ENCODE results near the gene HIP1.
A peak's percentile ranks its signal among the peaks of the same experiment; 100 is the strongest.
"Not testable (repeated sequence)": the region's sequence is repeated elsewhere in the genome, so short reads cannot be mapped to it uniquely, and the experiment has no call there.

Gene HIP1

GRCh38 chr7:75536491-75536890 is 202.2 kb downstream of the HIP1 start:
- no peak for DNase-seq (ENCODE audit: low spot score)

GRCh38 chr7:75534727-75535307 is 203.9 kb downstream of the HIP1 start:
- H3K4me3 Mint-ChIP-seq = no peak overlapping the region

More at GRCh38 chr7:75536491-75536890, 202.2 kb downstream of the HIP1 start:
- H3K9me3 Mint-ChIP-seq = no peaks in the 10 kb centered on the region
- no peak overlapping the region for H3K4me3 Mint-ChIP-seq
- no peak overlapping the region for H3K27ac Mint-ChIP-seq
- no peaks in the 10 kb centered on the region for H3K27me3 Mint-ChIP-seq (ENCODE audit: low read depth)
- peaks cover 3% of the 10 kb centered on the region for H3K36me3 Mint-ChIP-seq (ENCODE audit: low read depth)
- H3K4me1 Mint-ChIP-seq (ENCODE audit: low read depth) = peaks cover 8% of the 10 kb centered on the region

GRCh38 chr7:75533926-75534325 is 204.8 kb downstream of the HIP1 start:
- H3K36me3 Mint-ChIP-seq (ENCODE audit: low read depth) = peaks cover 3% of the 10 kb centered on the region
- no peaks in the 10 kb centered on the region for H3K9me3 Mint-ChIP-seq
- no peak overlapping the region for H3K27ac Mint-ChIP-seq
- peaks cover 8% of the 10 kb centered on the region for H3K4me1 Mint-ChIP-seq (ENCODE audit: low read depth)
- DNase-seq (ENCODE audit: low spot score) = no peak
- no peak overlapping the region for H3K4me3 Mint-ChIP-seq
- no peaks in the 10 kb centered on the region for H3K27me3 Mint-ChIP-seq (ENCODE audit: low read depth)

More at GRCh38 chr7:75534727-75535307, 203.9 kb downstream of the HIP1 start:
- H3K27me3 Mint-ChIP-seq (ENCODE audit: low read depth) = no peaks in the 10 kb centered on the region
- H3K4me1 Mint-ChIP-seq (ENCODE audit: low read depth) = peaks cover 8% of the 10 kb centered on the region
- peak overlapping the region; percentile 32 for H3K27ac Mint-ChIP-seq
- H3K9me3 Mint-ChIP-seq = no peaks in the 10 kb centered on the region
- peaks cover 3% of the 10 kb centered on the region for H3K36me3 Mint-ChIP-seq (ENCODE audit: low read depth)
- no peak for DNase-seq (ENCODE audit: low spot score)

GRCh38 chr7:75532639-75533038 is 206.1 kb downstream of the HIP1 start:
- Mint-ChIP-seq H3K4me3 (no peak overlapping the region), H3K27ac (no peak overlapping the region), H3K27me3 (ENCODE audit: low read depth) (no peaks in the 10 kb centered on the region)

GRCh38 chr7:75531359-75531821 is 207.4 kb downstream of the HIP1 start:
- no peak overlapping the region for H3K4me3 Mint-ChIP-seq
- peaks cover 15% of the 10 kb centered on the region for H3K4me1 Mint-ChIP-seq (ENCODE audit: low read depth)
- peaks cover 4% of the 10 kb centered on the region for H3K36me3 Mint-ChIP-seq (ENCODE audit: low read depth)
- H3K27me3 Mint-ChIP-seq (ENCODE audit: low read depth) = no peaks in the 10 kb centered on the region
- H3K27ac Mint-ChIP-seq = no peak overlapping the region
- H3K9me3 Mint-ChIP-seq = no peaks in the 10 kb centered on the region
- DNase-seq (ENCODE audit: low spot score) = no peak

More at GRCh38 chr7:75532639-75533038, 206.1 kb downstream of the HIP1 start:
- peaks cover 12% of the 10 kb centered on the region for H3K4me1 Mint-ChIP-seq (ENCODE audit: low read depth)
- H3K36me3 Mint-ChIP-seq (ENCODE audit: low read depth) = peaks cover 3% of the 10 kb centered on the region
- H3K9me3 Mint-ChIP-seq = no peaks in the 10 kb centered on the region
- DNase-seq (ENCODE audit: low spot score) = no peak

- H3K9me3 Mint-ChIP-seq; H3K27me3 Mint-ChIP-seq (ENCODE audit: low read depth): not testable (repeated sequence)
- peak; percentile 14 for DNase-seq (ENCODE audit: low spot score)
- H3K4me3 Mint-ChIP-seq = peak overlapping the region; percentile 91
- H3K4me1 Mint-ChIP-seq (ENCODE audit: low read depth) = peaks cover 16% of the 10 kb centered on the region
- peaks cover 34% of the 10 kb centered on the region for H3K36me3 Mint-ChIP-seq (ENCODE audit: low read depth)
- peak overlapping the region; percentile 82 for H3K27ac Mint-ChIP-seq
These were observed 211.5 kb downstream of the HIP1 start for GRCh38 chr7:75527224-75527722.

GRCh38 chr7:75521727-75522126 is 217.0 kb downstream of the HIP1 start:
- not testable (repeated sequence) for H3K27ac Mint-ChIP-seq; H3K27me3 Mint-ChIP-seq (ENCODE audit: low read depth); DNase-seq (ENCODE audit: low spot score); H3K4me3 Mint-ChIP-seq
- Mint-ChIP-seq H3K36me3 (ENCODE audit: low read depth) (peaks cover 65% of the 10 kb centered on the region), H3K4me1 (ENCODE audit: low read depth) (peaks cover 13% of the 10 kb centered on the region), H3K9me3 (peaks cover 28% of the 10 kb centered on the region)

- H3K27me3 Mint-ChIP-seq (ENCODE audit: low read depth); H3K4me1 Mint-ChIP-seq (ENCODE audit: low read depth); H3K27ac Mint-ChIP-seq; H3K4me3 Mint-ChIP-seq; DNase-seq (ENCODE audit: low spot score): not testable (repeated sequence)
- Mint-ChIP-seq H3K36me3 (ENCODE audit: low read depth) (peaks cover 53% of the 10 kb centered on the region), H3K9me3 (peaks cover 28% of the 10 kb centered on the region)
These were observed 219.9 kb downstream of the HIP1 start for GRCh38 chr7:75518842-75519241.

GRCh38 chr7:75509033-75509432 is 229.7 kb downstream of the HIP1 start:
- not testable (repeated sequence) for H3K36me3 Mint-ChIP-seq (ENCODE audit: low read depth); H3K4me3 Mint-ChIP-seq; H3K9me3 Mint-ChIP-seq; H3K27ac Mint-ChIP-seq; DNase-seq (ENCODE audit: low spot score); H3K4me1 Mint-ChIP-seq (ENCODE audit: low read depth); H3K27me3 Mint-ChIP-seq (ENCODE audit: low read depth)

GRCh38 chr7:75492020-75492419 is 246.7 kb downstream of the HIP1 start, which contains the start of gene SPDYE5:
Gene SPDYE5, plus strand, starts transcription at chr7:75492320. Its CDS starts 1,728 bp downstream, at chr7:75494048.
- H3K27ac Mint-ChIP-seq; H3K4me1 Mint-ChIP-seq (ENCODE audit: low read depth); H3K36me3 Mint-ChIP-seq (ENCODE audit: low read depth); H3K4me3 Mint-ChIP-seq; H3K27me3 Mint-ChIP-seq (ENCODE audit: low read depth); H3K9me3 Mint-ChIP-seq; DNase-seq (ENCODE audit: low spot score): not testable (repeated sequence)

GRCh38 chr7:75485979-75486643 is 252.6 kb downstream of the HIP1 start, which contains the start of gene POM121C:
Gene POM121C, minus strand, starts transcription at chr7:75486299. Its CDS starts 44,803 bp downstream, at chr7:75441496.
- H3K27me3 Mint-ChIP-seq (ENCODE audit: low read depth); H3K4me1 Mint-ChIP-seq (ENCODE audit: low read depth); H3K9me3 Mint-ChIP-seq: not testable (repeated sequence)
- peak within 1 kb of the TSS; percentile 87 for H3K4me3 Mint-ChIP-seq
- H3K27ac Mint-ChIP-seq = peak within 1 kb of the TSS; percentile 78
- H3K36me3 Mint-ChIP-seq (ENCODE audit: low read depth) = peaks cover 10% of the 10 kb centered on the region
- DNase-seq (ENCODE audit: low spot score) = peak; percentile 88

- Mint-ChIP-seq H3K36me3 (ENCODE audit: low read depth) (peaks cover 10% of the 10 kb centered on the region), H3K27ac (peak overlapping the region; percentile 78), H3K4me3 (peak overlapping the region; percentile 87)
- H3K27me3 Mint-ChIP-seq (ENCODE audit: low read depth); H3K9me3 Mint-ChIP-seq; DNase-seq (ENCODE audit: low spot score); H3K4me1 Mint-ChIP-seq (ENCODE audit: low read depth): not testable (repeated sequence)
These were observed 253.3 kb downstream of the HIP1 start for GRCh38 chr7:75485355-75485978.

All from T-helper 2 cell treated with Interferon-gamma antibody and Interleukin-4, amounts not matched to agents 5 μg/mL and 100 μg/mL, for 36 hours (primary cell).